Measurements from ENCODE around the gene MYOG. TPM values are rescaled to one million over a fixed set of nuclear protein-coding genes. Genes with fewer than 3 reads are reported as not detected.

MYOG gene
- total and polyA plus RNA-seq, 2 donors (not counting 1 experiment from before 2014, with no cell fraction given) = not detected

GRCh38 chr1:203089651-203090045 lies 3.8 kb upstream of the MYOG start:
- Mint-ChIP-seq H3K27me3 (peaks cover 35% of the 10 kb centered on the region), H3K9me3 (ENCODE audit: insufficient read depth) (peaks cover 4% of the 10 kb centered on the region), H3K4me3 (no peak overlapping the region), H3K27ac (no peak overlapping the region), H3K4me1 (no peaks in the 10 kb centered on the region)
- Histone ChIP-seq H3K79me2 (ENCODE audit: control insufficient read depth, insufficient read depth, low read length) (no peaks in the 10 kb centered on the region), H4K20me1 (ENCODE audit: control insufficient read depth, insufficient read depth, low read length, poor library complexity, severe bottlenecking) (no peaks in the 10 kb centered on the region), H3K9ac (ENCODE audit: low read length) (no peak overlapping the region), H3K4me2 (replicated peaks; ENCODE audit: low read depth, low read length, poor library complexity, severe bottlenecking) (no peak overlapping the region), H3K36me3 (replicated peaks in 1 of 2; ENCODE audit: control extremely low read depth in 1 of 2, control insufficient read depth in 1 of 2, extremely low read depth in 1 of 2, insufficient read depth in 2 of 2, low read length in 1 of 2) (no peaks in the 10 kb centered on the region), H2AFZ (ENCODE audit: insufficient read depth, low read depth, low read length, poor library complexity, severe bottlenecking) (no peak overlapping the region), H3K9me3 (ENCODE audit: control extremely low read depth in 1 of 3, control insufficient read depth in 2 of 3, insufficient read depth in 1 of 3, low read length in 2 of 3) (peaks cover 0 to 8% (median 5%) of the 10 kb centered on the region in 3 donors), H3K4me1 (ENCODE audit: control insufficient read depth in 2 of 2, insufficient read depth in 2 of 2, low read length in 2 of 2) (no peaks in the 10 kb centered on the region), H3K4me3 (ENCODE audit: control extremely low read depth in 1 of 5, extremely low read depth in 1 of 5, insufficient read depth in 1 of 5, low read depth in 2 of 5, low read length in 4 of 5) (no peak overlapping the region), H3K27ac (ENCODE audit: low read length in 2 of 2) (no peak overlapping the region), H3K27me3 (replicated peaks in 1 of 4; ENCODE audit: control extremely low read depth in 1 of 4, control insufficient read depth in 3 of 4, insufficient read depth in 4 of 4, low read length in 3 of 4) (peaks cover 0 to 3% (median 1%) of the 10 kb centered on the region in 4 experiments)
- ChIA-PET POLR2A (no interaction called here), CTCF (no interaction called here)
- intact Hi-C loops (cut with micrococcal nuclease) = no loop called here
- ATAC-seq (ENCODE audit: low read depth) (no peak), DNase-seq (no peak)
- TF ChIP-seq CTCF (IDR thresholded peaks at IDR 0.05) (no peak), EZH2 (IDR thresholded peaks at IDR 0.05; ENCODE audit: borderline replicate concordance, insufficient read depth, low read depth, low read length, poor library complexity, severe bottlenecking) (no peak)
- 84% methylated on average over 7 of the region's 7 CpGs for WGBS (ENCODE audit: insufficient coverage)

- DNase-seq (no peak), ATAC-seq (ENCODE audit: low read depth) (no peak)
Observed at GRCh38 chr1:203089001-203089650, 3.3 kb upstream of the MYOG start.

More at GRCh38 chr1:203089001-203089650, 3.3 kb upstream of the MYOG start:
- H3K9me3 Mint-ChIP-seq (ENCODE audit: insufficient read depth) = no peaks in the 10 kb centered on the region
- TF ChIP-seq EZH2 (IDR thresholded peaks at IDR 0.05; ENCODE audit: borderline replicate concordance, insufficient read depth, low read depth, low read length, poor library complexity, severe bottlenecking) (no peak), CTCF (IDR thresholded peaks at IDR 0.05) (no peak)
- Histone ChIP-seq H3K4me2 (replicated peaks; ENCODE audit: low read depth, low read length, poor library complexity, severe bottlenecking) (no peak overlapping the region), H3K27ac (ENCODE audit: low read length in 2 of 2) (no peak overlapping the region), H3K4me1 (ENCODE audit: control insufficient read depth in 2 of 2, insufficient read depth in 2 of 2, low read length in 2 of 2) (no peaks in the 10 kb centered on the region), H4K20me1 (ENCODE audit: control insufficient read depth, insufficient read depth, low read length, poor library complexity, severe bottlenecking) (no peaks in the 10 kb centered on the region), H3K4me3 (ENCODE audit: control extremely low read depth in 1 of 5, extremely low read depth in 1 of 5, insufficient read depth in 1 of 5, low read depth in 2 of 5, low read length in 4 of 5) (no peak overlapping the region), H3K79me2 (ENCODE audit: control insufficient read depth, insufficient read depth, low read length) (no peaks in the 10 kb centered on the region), H3K36me3 (replicated peaks in 1 of 2; ENCODE audit: control extremely low read depth in 1 of 2, control insufficient read depth in 1 of 2, extremely low read depth in 1 of 2, insufficient read depth in 2 of 2, low read length in 1 of 2) (no peaks in the 10 kb centered on the region), H3K27me3 (replicated peaks in 1 of 4; ENCODE audit: control extremely low read depth in 1 of 4, control insufficient read depth in 3 of 4, insufficient read depth in 4 of 4, low read length in 3 of 4) (peaks cover 0 to 3% (median 1%) of the 10 kb centered on the region in 4 experiments), H3K9ac (ENCODE audit: low read length) (no peak overlapping the region), H3K9me3 (ENCODE audit: control extremely low read depth in 1 of 3, control insufficient read depth in 2 of 3, insufficient read depth in 1 of 3, low read length in 2 of 3) (peaks cover 0 to 4% (median 0%) of the 10 kb centered on the region in 3 donors), H2AFZ (ENCODE audit: insufficient read depth, low read depth, low read length, poor library complexity, severe bottlenecking) (no peak overlapping the region)
- H3K4me1 Mint-ChIP-seq = no peaks in the 10 kb centered on the region
- intact Hi-C loops (cut with micrococcal nuclease) = no loop called here
- no peak overlapping the region for H3K27ac Mint-ChIP-seq
- ChIA-PET CTCF (no interaction called here), POLR2A (no interaction called here)
- peaks cover 35% of the 10 kb centered on the region for H3K27me3 Mint-ChIP-seq
- whole genome bisulfite sequencing (ENCODE audit: insufficient coverage) = 92% methylated on average over 5 of the region's 7 CpGs
- no peak overlapping the region for H3K4me3 Mint-ChIP-seq
